Testis (tissue), 3 donors: ENCODE measurements around the gene ZNF845. TPM values are rescaled to one million over a fixed set of nuclear protein-coding genes. Genes with fewer than 3 reads are reported as not detected.

Source experiments
- DNase-seq: peaks from one replicate; pipeline ENCODE4 v3.0.0-alpha.2; 2019
- H3K27ac ChIP-seq, 2 donors: fragments of 200-600 bp; sonication (generic); one replicate each; pipeline ENCODE4 v1.5.1; 2019
- H3K27me3 ChIP-seq: fragments of 200-600 bp; sonication (generic); one replicate; pipeline ENCODE4 v1.5.1; 2019
- H3K36me3 ChIP-seq: fragments of 200-600 bp; sonication (generic); one replicate; pipeline ENCODE4 v1.5.1; 2017; ENCODE audit warnings: low read depth; ENCODE audit errors: missing control alignments
- H3K4me1 ChIP-seq: fragments of 200-600 bp; sonication (generic); one replicate; pipeline ENCODE4 v1.5.1; 2019
- H3K4me3 ChIP-seq, 2 donors: fragments of 200-600 bp; sonication (generic); one replicate each; pipeline ENCODE4 v1.5.1; 2017 to 2019
- H3K9me3 ChIP-seq: fragments of 200-600 bp; sonication (generic); one replicate; pipeline ENCODE4 v1.5.1; 2017
- POLR2A ChIP-seq: fragments of 450-650 bp; IDR thresholded peaks from one replicate; pipeline ENCODE4 v1.6.1; 2017; ENCODE audit warnings: antibody characterized with exemption, mild to moderate bottlenecking, moderate library complexity
- WGBS, 2 donors: methylation state at CpG; one replicate each; pipeline ENCODE4 v1.1.5; 2018; 5-methylcytosine and 5-hydroxymethylcytosine counted together
- intact Hi-C: fragments of 100-400 bp; cut with DNase I; formaldehyde crosslinking; loops from one replicate; pipeline ENCODE4 v1.15.1; 2023; ENCODE audit warnings: low total_unique reads
- polyA plus RNA-seq: library from polyadenylated mRNA; stranded (reverse); fragments of 350-450 nt; fragmentation: Illumina TruSeq; extraction: RNeasy Lipid Tissue Mini Kit (QIAGEN cat#74804); gene quantifications from one replicate; pipeline ENCODE4 v1.2.3, GENCODE V29; 2014; ENCODE audit warnings: low read depth, low replicate concordance; ENCODE audit not compliant: insufficient read depth
- total RNA-seq, 2 donors: library from RNA; depleted of rRNA; stranded (reverse); fragments of >200 nt; gene quantifications; one replicate each; pipeline ENCODE4 v1.2.3, GENCODE V29; 2016
- TF ChIP-seq, protein P1 (sequence below), 3 experiments: fragments of 450-650 bp in 2 of 3; fragments of 200-600 bp in 1 of 3; sonication (generic) in 1 of 3; IDR thresholded peaks; one replicate each; pipeline ENCODE4 v1.5.1; 2016 to 2019; ENCODE audit warnings: antibody characterized with exemption in 3 of 3, mild to moderate bottlenecking in 2 of 3, moderate library complexity in 1 of 3

Gene ZNF845
- total and polyA plus RNA-seq, 3 donors from 2014 or later: 2.1 to 6.6 (median 6.5) TPM

DNA sequence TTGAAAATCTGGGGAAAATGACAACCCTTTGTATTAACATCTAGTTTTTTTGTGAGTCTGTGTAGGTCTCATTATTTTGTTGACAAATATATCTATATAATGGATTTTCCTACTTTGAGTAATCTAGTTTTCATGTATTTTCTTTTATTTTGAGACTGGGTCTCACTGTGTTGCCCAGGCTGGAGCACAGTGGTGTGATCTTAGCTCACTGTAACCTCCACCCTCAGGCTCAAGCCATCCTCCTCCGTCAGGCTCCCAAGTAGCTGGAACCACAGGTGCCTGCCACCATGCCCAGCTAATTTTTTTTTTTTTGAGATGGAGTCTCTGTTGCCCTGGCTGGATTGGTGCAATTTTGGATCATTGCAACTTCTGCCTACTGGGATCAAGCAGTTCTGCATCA lies 41.2 kb downstream of the ZNF845 start:
- WGBS, 2 donors: 94 to 100% methylated on average over 1 of the region's 1 CpG
- TF ChIP-seq POLR2A: no peak
- TF ChIP-seq, protein P1, sequence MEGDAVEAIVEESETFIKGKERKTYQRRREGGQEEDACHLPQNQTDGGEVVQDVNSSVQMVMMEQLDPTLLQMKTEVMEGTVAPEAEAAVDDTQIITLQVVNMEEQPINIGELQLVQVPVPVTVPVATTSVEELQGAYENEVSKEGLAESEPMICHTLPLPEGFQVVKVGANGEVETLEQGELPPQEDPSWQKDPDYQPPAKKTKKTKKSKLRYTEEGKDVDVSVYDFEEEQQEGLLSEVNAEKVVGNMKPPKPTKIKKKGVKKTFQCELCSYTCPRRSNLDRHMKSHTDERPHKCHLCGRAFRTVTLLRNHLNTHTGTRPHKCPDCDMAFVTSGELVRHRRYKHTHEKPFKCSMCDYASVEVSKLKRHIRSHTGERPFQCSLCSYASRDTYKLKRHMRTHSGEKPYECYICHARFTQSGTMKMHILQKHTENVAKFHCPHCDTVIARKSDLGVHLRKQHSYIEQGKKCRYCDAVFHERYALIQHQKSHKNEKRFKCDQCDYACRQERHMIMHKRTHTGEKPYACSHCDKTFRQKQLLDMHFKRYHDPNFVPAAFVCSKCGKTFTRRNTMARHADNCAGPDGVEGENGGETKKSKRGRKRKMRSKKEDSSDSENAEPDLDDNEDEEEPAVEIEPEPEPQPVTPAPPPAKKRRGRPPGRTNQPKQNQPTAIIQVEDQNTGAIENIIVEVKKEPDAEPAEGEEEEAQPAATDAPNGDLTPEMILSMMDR (IDR thresholded peaks at IDR 0.05): no peak
- DNase-seq: no peak
- Histone ChIP-seq H3K9me3 (no peaks in the 10 kb centered on the region), H3K27me3 (no peaks in the 10 kb centered on the region), H3K36me3 (no peaks in the 10 kb centered on the region), H3K4me3 (no peak overlapping the region), H3K27ac (no peak overlapping the region), H3K4me1 (no peaks in the 10 kb centered on the region)
- intact Hi-C loops: no loop called here

DNA sequence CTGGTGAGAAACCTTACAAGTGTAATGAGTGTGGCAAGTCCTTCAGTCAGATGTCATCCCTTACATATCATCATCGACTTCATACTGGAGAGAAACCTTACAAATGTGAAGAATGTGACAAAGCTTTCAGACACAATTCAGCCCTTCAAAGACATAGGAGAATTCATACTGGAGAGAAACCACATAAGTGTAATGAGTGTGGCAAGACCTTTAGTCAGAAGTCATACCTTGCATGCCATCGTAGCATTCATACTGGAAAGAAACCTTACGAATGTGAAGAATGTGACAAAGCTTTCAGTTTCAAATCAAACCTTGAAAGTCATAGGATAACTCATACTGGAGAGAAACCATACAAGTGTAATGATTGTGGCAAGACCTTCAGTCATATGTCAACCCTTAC lies 47.8 kb downstream of the ZNF845 start:
- H3K4me3 ChIP-seq: no peak overlapping the region
- H3K4me1 ChIP-seq: no peaks in the 10 kb centered on the region
- 98% methylated on average over 3 of the region's 3 CpGs for WGBS, 2 donors
- no peaks in the 10 kb centered on the region for H3K27me3 ChIP-seq
- TF ChIP-seq, protein P1 (IDR thresholded peaks at IDR 0.05): no peak
- no peak for TF ChIP-seq POLR2A
- H3K36me3 ChIP-seq: no peaks in the 10 kb centered on the region
- intact Hi-C loops: no loop called here
- H3K9me3 ChIP-seq: no peaks in the 10 kb centered on the region
- H3K27ac ChIP-seq: no peak overlapping the region
- no peak for DNase-seq

GRCh38 chr19:53388168-53388567 lies 54.6 kb downstream of the ZNF845 start:
- H3K27ac ChIP-seq: no peak overlapping the region
- H3K9me3 ChIP-seq: no peaks in the 10 kb centered on the region
- no peaks in the 10 kb centered on the region for H3K27me3 ChIP-seq
- no peak overlapping the region for H3K4me3 ChIP-seq
- H3K36me3 ChIP-seq: no peaks in the 10 kb centered on the region
- DNase-seq: no peak
- 68 to 73% methylated on average over 3 of the region's 3 CpGs for WGBS, 2 donors
- H3K4me1 ChIP-seq: no peaks in the 10 kb centered on the region
- TF ChIP-seq POLR2A: no peak
- TF ChIP-seq, protein P1 (IDR thresholded peaks at IDR 0.05): no peak
- intact Hi-C loops: no loop called here

GRCh38 chr19:53388904-53389303 lies 55.4 kb downstream of the ZNF845 start:
- Histone ChIP-seq H3K4me3 (no peak overlapping the region), H3K9me3 (no peaks in the 10 kb centered on the region), H3K4me1 (no peaks in the 10 kb centered on the region), H3K36me3 (no peaks in the 10 kb centered on the region), H3K27me3 (no peaks in the 10 kb centered on the region), H3K27ac (no peak overlapping the region)
- TF ChIP-seq POLR2A: no peak
- TF ChIP-seq, protein P1 (IDR thresholded peaks at IDR 0.05): no peak
- WGBS, 2 donors: 82% methylated on average over 5 of the region's 5 CpGs
- DNase-seq: no peak
- intact Hi-C loops: no loop called here

- WGBS, 2 donors: 61 to 68% methylated on average over 8 of the region's 8 CpGs
- no peaks in the 10 kb centered on the region for H3K27me3 ChIP-seq
- intact Hi-C loops: no loop called here
- no peak overlapping the region for H3K27ac ChIP-seq
- no peaks in the 10 kb centered on the region for H3K9me3 ChIP-seq
- peak overlapping the region; percentile 32 to 49 for H3K4me3 ChIP-seq
- no peaks in the 10 kb centered on the region for H3K36me3 ChIP-seq
- H3K4me1 ChIP-seq: no peaks in the 10 kb centered on the region
- TF ChIP-seq, protein P1 (IDR thresholded peaks at IDR 0.05): no peak
- TF ChIP-seq POLR2A: no peak
- no peak for DNase-seq
Measured at GRCh38 chr19:53389571-53389970, 56.0 kb downstream of the ZNF845 start.
